ENCODE data around the gene PIN1. TPM values are rescaled to one million over a fixed set of nuclear protein-coding genes. Genes with fewer than 3 reads are reported as not detected.

Gene PIN1
- total and polyA plus RNA-seq, 2 of the 8 experiments (the other 6 are each of a cell fraction or from before 2014, with no cell fraction given), result 78.3 to 90.8 TPM

- peak; percentile 78 for TF ChIP-seq TBP (IDR thresholded peaks at IDR 0.05; ENCODE audit: low read depth, low read length)
These were observed 7.6 kb upstream of the PIN1 start, which contains the start of gene UBL5 (continued) for GRCh38 chr19:9827289-9828238.
